HS-27A (cell line): ENCODE data around the gene TMCC1.
"Not testable (repeated sequence)": the region's sequence is repeated elsewhere in the genome, so short reads cannot be mapped to it uniquely, and the experiment has no call there.

Source experiments
- DNase-seq: peaks from one replicate; pipeline ENCODE4 v3.0.0-alpha.2; 2012; ENCODE audit warnings: low read depth, missing footprints

The TMCC1 gene

GRCh38 chr3:129622933-129623332 is 270.6 kb downstream of the TMCC1 start:
- no peak for DNase-seq

- no peak for DNase-seq
Measured at GRCh38 chr3:129622226-129622874, 271.2 kb downstream of the TMCC1 start.

GRCh38 chr3:129621626-129622225 is 271.8 kb downstream of the TMCC1 start:
- no peak for DNase-seq

GRCh38 chr3:129620828-129621559 is 272.5 kb downstream of the TMCC1 start:
- DNase-seq = no peak

- DNase-seq = no peak
Measured at GRCh38 chr3:129619726-129620162, 273.8 kb downstream of the TMCC1 start.

GRCh38 chr3:129618901-129619671 is 274.4 kb downstream of the TMCC1 start:
- DNase-seq = no peak

GRCh38 chr3:129618186-129618820 is 275.2 kb downstream of the TMCC1 start:
- DNase-seq = no peak

GRCh38 chr3:129617381-129618185 is 275.9 kb downstream of the TMCC1 start:
- DNase-seq = no peak

- no peak for DNase-seq
Measured at GRCh38 chr3:129616713-129617112, 276.8 kb downstream of the TMCC1 start.

- no peak for DNase-seq
Measured at GRCh38 chr3:129616291-129616690, 277.2 kb downstream of the TMCC1 start.

GRCh38 chr3:129615751-129616281 is 277.7 kb downstream of the TMCC1 start:
- DNase-seq = no peak

- DNase-seq = no peak
Measured at GRCh38 chr3:129614927-129615363, 278.6 kb downstream of the TMCC1 start.

- DNase-seq = no peak
Measured at GRCh38 chr3:129614435-129614834, 279.1 kb downstream of the TMCC1 start.

- no peak for DNase-seq
Measured at GRCh38 chr3:129613367-129613740, 280.2 kb downstream of the TMCC1 start.

- no peak for DNase-seq
Measured at GRCh38 chr3:129612534-129613366, 280.8 kb downstream of the TMCC1 start.

- DNase-seq = no peak
Measured at GRCh38 chr3:129611812-129612533, 281.5 kb downstream of the TMCC1 start.

- no peak for DNase-seq
Measured at GRCh38 chr3:129611446-129611800, 282.1 kb downstream of the TMCC1 start.

GRCh38 chr3:129610794-129611445 is 282.6 kb downstream of the TMCC1 start:
- DNase-seq = not testable (repeated sequence)

- DNase-seq = no peak
Measured at GRCh38 chr3:129610276-129610675, 283.2 kb downstream of the TMCC1 start.
